K562 (cell line): ENCODE results near the gene TTC24. TPM values are rescaled to one million over a fixed set of nuclear protein-coding genes. Genes with fewer than 3 reads are reported as not detected.

Source experiments
- ETV5 ChIP-seq: sonication (generic); formaldehyde crosslinking; IDR thresholded peaks from 2 replicates; pipeline ENCODE4 v1.4.0; 2020; ENCODE audit warnings: low read depth, mild to moderate bottlenecking, missing genetic modification reagents
- HDAC1 ChIP-seq, 2 experiments: fragments of 450-650 bp; IDR thresholded peaks; 2 replicates each; pipeline ENCODE4 v1.6.1; 2016 to 2017; ENCODE audit warnings: inconsistent platforms in 1 of 2, mild to moderate bottlenecking in 1 of 2, moderate library complexity in 1 of 2
- HNRNPUL1 ChIP-seq: fragments of 200-400 bp; formaldehyde crosslinking; IDR thresholded peaks from 2 replicates; pipeline ENCODE4 v1.6.1; 2017; ENCODE audit warnings: low read length
- KAT8 ChIP-seq: fragments of 450-650 bp; IDR thresholded peaks from 2 replicates; pipeline ENCODE4 v1.6.1; 2016; ENCODE audit warnings: low read depth, mild to moderate bottlenecking
- LARP7 ChIP-seq: fragments of 450-650 bp; IDR thresholded peaks from 2 replicates; pipeline ENCODE4 v1.6.1; 2016
- LEF1 ChIP-seq: fragments of 450-650 bp; IDR thresholded peaks from 2 replicates; pipeline ENCODE4 v1.6.1; 2016; ENCODE audit warnings: mild to moderate bottlenecking
- MCM7 ChIP-seq, 2 experiments: fragments of 450-650 bp; IDR thresholded peaks; 2 replicates each; pipeline ENCODE4 v1.6.1; 2016 to 2018
- SMARCE1 ChIP-seq: fragments of 450-650 bp; IDR thresholded peaks from 2 replicates; pipeline ENCODE4 v1.7.1; 2016; ENCODE audit warnings: mild to moderate bottlenecking
- SRF ChIP-seq, 2 experiments: fragments of 250-450, 450-650 bp in 1 of 2; sonication (Bioruptor Pico) in 1 of 2; sonication (generic) in 1 of 2; formaldehyde crosslinking; IDR thresholded peaks; 2 replicates each; pipeline versions ENCODE4 v1.5.0 to v1.5.1; 2020 to 2022; ENCODE audit warnings: mild to moderate bottlenecking in 1 of 2, missing genetic modification reagents in 1 of 2
- STAT5A ChIP-seq: IDR thresholded peaks from 2 replicates; pipeline ENCODE4 v1.6.1; 2012; ENCODE audit warnings: low read length, inconsistent platforms, borderline replicate concordance
- ZBTB7A ChIP-seq: IDR thresholded peaks from 2 replicates; pipeline ENCODE4 v1.6.1; 2011; ENCODE audit warnings: low read depth, mild to moderate bottlenecking, low read length, moderate library complexity, borderline replicate concordance; ENCODE audit not compliant: control insufficient read depth
- ZNF143 ChIP-seq: sonication (generic); formaldehyde crosslinking; IDR thresholded peaks from 2 replicates; pipeline ENCODE4 v1.9.0; 2022; ENCODE audit warnings: mild to moderate bottlenecking, missing genetic modification reagents
- ZNF184 ChIP-seq: sonication (generic); formaldehyde crosslinking; IDR thresholded peaks from 2 replicates; pipeline ENCODE4 v1.5.0; 2020; ENCODE audit warnings: missing genetic modification reagents
- ZNF311 ChIP-seq: fragments of 250-450 bp; sonication (Bioruptor Pico); IDR thresholded peaks from 2 replicates; pipeline ENCODE4 v1.4.0; 2020; ENCODE audit warnings: mild to moderate bottlenecking, moderate library complexity
- ZNF717 ChIP-seq: fragments of 250-450 bp; sonication (Bioruptor Pico); IDR thresholded peaks from 2 replicates; pipeline ENCODE4 v1.5.0; 2021
- polyA plus RNA-seq, 8 experiments: library from polyadenylated mRNA; depleted of rRNA in 4 of 8; stranded (reverse) in 5 of 8; unstranded in 3 of 8; fragments of >200 nt; fragmentation: Nextera tagmentation in 2 of 8; fragmentation: Illumina TruSeq in 1 of 8; extraction: Ambion mirVana in 2 of 8; extraction: Trizol in 1 of 8; gene quantifications; 2 replicates each; pipeline versions ENCODE4 v1.2.1 to v1.2.3, GENCODE V29; 2011 to 2014; ENCODE audit warnings: inconsistent platforms in 1 of 8, missing spikeins in 1 of 8
- total RNA-seq, 7 experiments: library from RNA; depleted of rRNA in 6 of 7; stranded (reverse); fragments of >200 nt in 6 of 7; fragmentation: Illumina TruSeq in 2 of 7; extraction: Trizol in 2 of 7; gene quantifications; 2 replicates each; pipeline versions ENCODE4 v1.2.1 to v1.2.3, GENCODE V29; 2011 to 2021; ENCODE audit warnings: low replicate concordance in 1 of 7
- TF ChIP-seq, protein P1 (sequence below): fragments of 450-650 bp; IDR thresholded peaks from 2 replicates; pipeline ENCODE4 v1.6.1; 2016; ENCODE audit warnings: mild to moderate bottlenecking
- TF ChIP-seq, protein P2 (sequence below): fragments of 250-450 bp; sonication (Bioruptor Pico); IDR thresholded peaks from 2 replicates; pipeline ENCODE4 v1.4.0; 2020; ENCODE audit warnings: mild to moderate bottlenecking
- TF ChIP-seq, protein P3 (sequence below): IDR thresholded peaks from 3 replicates; pipeline ENCODE4 v1.6.1; 2011; ENCODE audit warnings: borderline replicate concordance, mild to moderate bottlenecking, moderate library complexity; ENCODE audit not compliant: insufficient read length; ENCODE audit errors: extremely low read depth

The TTC24 gene
- total and polyA plus RNA-seq, 9 of the 15 experiments (the other 6 are each of a cell fraction or from before 2014, with no cell fraction given), result not detected

DNA sequence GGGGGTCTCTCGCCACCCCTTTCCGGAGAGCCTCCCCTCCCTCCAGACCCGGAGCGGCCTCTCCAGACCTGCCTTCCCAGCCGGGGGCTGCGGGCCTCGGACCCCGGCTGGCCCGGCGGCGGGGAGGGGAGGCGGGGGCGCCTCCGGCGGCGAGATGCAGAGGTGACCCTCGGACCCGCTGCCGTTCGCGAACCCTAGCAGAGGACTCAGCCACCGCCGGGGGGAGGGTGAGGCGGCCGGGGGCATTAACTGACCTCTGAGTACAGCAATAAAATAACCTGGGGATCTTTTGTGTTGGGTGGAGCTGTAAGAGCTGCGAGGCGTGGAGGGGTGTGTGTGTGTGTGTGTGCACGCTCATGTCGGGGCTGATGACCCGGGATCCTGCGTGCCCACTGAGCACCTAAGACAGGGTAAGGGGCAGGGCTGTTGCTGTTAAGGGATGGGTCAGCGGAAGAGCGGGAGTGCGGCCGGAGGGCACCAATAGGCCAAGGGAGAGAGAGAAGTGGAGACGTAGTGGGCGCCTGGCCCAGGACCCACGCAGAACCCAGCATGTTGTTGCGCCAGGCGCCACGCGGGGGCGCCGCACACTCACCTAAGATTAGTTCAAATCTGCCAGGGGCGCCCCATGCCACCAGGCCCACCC is 46.0 kb downstream of the TTC24 start (continued):
- TF ChIP-seq ZNF717 (CRISPR knock-in tag), result no peak
- no peak for TF ChIP-seq ETV5 (CRISPR knock-in tag)
- TF ChIP-seq, protein P1, sequence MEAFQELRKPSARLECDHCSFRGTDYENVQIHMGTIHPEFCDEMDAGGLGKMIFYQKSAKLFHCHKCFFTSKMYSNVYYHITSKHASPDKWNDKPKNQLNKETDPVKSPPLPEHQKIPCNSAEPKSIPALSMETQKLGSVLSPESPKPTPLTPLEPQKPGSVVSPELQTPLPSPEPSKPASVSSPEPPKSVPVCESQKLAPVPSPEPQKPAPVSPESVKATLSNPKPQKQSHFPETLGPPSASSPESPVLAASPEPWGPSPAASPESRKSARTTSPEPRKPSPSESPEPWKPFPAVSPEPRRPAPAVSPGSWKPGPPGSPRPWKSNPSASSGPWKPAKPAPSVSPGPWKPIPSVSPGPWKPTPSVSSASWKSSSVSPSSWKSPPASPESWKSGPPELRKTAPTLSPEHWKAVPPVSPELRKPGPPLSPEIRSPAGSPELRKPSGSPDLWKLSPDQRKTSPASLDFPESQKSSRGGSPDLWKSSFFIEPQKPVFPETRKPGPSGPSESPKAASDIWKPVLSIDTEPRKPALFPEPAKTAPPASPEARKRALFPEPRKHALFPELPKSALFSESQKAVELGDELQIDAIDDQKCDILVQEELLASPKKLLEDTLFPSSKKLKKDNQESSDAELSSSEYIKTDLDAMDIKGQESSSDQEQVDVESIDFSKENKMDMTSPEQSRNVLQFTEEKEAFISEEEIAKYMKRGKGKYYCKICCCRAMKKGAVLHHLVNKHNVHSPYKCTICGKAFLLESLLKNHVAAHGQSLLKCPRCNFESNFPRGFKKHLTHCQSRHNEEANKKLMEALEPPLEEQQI, result no peak
- TF ChIP-seq, protein P2, sequence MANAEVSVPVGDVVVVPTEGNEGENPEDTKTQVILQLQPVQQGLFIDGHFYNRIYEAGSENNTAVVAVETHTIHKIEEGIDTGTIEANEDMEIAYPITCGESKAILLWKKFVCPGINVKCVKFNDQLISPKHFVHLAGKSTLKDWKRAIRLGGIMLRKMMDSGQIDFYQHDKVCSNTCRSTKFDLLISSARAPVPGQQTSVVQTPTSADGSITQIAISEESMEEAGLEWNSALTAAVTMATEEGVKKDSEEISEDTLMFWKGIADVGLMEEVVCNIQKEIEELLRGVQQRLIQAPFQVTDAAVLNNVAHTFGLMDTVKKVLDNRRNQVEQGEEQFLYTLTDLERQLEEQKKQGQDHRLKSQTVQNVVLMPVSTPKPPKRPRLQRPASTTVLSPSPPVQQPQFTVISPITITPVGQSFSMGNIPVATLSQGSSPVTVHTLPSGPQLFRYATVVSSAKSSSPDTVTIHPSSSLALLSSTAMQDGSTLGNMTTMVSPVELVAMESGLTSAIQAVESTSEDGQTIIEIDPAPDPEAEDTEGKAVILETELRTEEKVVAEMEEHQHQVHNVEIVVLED (CRISPR knock-in tag), result no peak
- TF ChIP-seq ZNF184 (CRISPR knock-in tag), result no peak
- TF ChIP-seq KAT8, result no peak
- TF ChIP-seq ZBTB7A, result peak; percentile 88
- no peak for TF ChIP-seq ZNF143 (CRISPR knock-in tag)
- no peak for TF ChIP-seq LEF1
- no peak for TF ChIP-seq SMARCE1
- TF ChIP-seq HDAC1 (IDR thresholded peaks at IDR 0.05), result peak in 1 of 2 experiments; percentile 74; a peak in 2 of 4 replicates
- TF ChIP-seq HNRNPUL1, result no peak
- TF ChIP-seq, protein P3, sequence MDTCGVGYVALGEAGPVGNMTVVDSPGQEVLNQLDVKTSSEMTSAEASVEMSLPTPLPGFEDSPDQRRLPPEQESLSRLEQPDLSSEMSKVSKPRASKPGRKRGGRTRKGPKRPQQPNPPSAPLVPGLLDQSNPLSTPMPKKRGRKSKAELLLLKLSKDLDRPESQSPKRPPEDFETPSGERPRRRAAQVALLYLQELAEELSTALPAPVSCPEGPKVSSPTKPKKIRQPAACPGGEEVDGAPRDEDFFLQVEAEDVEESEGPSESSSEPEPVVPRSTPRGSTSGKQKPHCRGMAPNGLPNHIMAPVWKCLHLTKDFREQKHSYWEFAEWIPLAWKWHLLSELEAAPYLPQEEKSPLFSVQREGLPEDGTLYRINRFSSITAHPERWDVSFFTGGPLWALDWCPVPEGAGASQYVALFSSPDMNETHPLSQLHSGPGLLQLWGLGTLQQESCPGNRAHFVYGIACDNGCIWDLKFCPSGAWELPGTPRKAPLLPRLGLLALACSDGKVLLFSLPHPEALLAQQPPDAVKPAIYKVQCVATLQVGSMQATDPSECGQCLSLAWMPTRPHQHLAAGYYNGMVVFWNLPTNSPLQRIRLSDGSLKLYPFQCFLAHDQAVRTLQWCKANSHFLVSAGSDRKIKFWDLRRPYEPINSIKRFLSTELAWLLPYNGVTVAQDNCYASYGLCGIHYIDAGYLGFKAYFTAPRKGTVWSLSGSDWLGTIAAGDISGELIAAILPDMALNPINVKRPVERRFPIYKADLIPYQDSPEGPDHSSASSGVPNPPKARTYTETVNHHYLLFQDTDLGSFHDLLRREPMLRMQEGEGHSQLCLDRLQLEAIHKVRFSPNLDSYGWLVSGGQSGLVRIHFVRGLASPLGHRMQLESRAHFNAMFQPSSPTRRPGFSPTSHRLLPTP, result no peak
- TF ChIP-seq LARP7, result 0 out of 2 replicates have a peak, but pooled peaks have one; percentile 20
- TF ChIP-seq STAT5A, result no peak
- no peak for TF ChIP-seq ZNF311
- no peak for TF ChIP-seq SRF (CRISPR knock-in tag; IDR thresholded peaks at IDR 0.05)
- TF ChIP-seq MCM7 (IDR thresholded peaks at IDR 0.05), result no peak
